K562 (cell line): Measurements from ENCODE around the gene MYO15A. TPM values are rescaled to one million over a fixed set of nuclear protein-coding genes. Genes with fewer than 3 reads are reported as not detected.

Source experiments
- ATAC-seq: fragments of 200-7000 bp; cut with Tn5 transposase; 3 replicates; pipeline ENCODE4 v1.9.1; 2020; ENCODE audit warnings: moderate library complexity
- BruUV-seq: library from RNA; stranded (reverse); fragments of 400-500 nt; replicated peaks from 2 replicates; lab custom pipeline; 2021; lab: Mats Ljungman, UMichigan
- CTCF ChIA-PET: fragments of 300-600 bp; formaldehyde crosslinking; extraction: SDS; loops from one replicate; lab custom pipeline; 2021; ENCODE audit warnings: low intra/inter-chr PET ratio; lab: Yijun Ruan, JAX
- POLR2A ChIA-PET: fragments of 300-600, 350-650 bp; sonication (Branson Sonifier 250); formaldehyde crosslinking; extraction: SDS; loops from one replicate; lab custom pipeline; 2021; ENCODE audit warnings: antibody characterized with exemption, inconsistent platforms; lab: Yijun Ruan, JAX
- DNase-seq, 4 experiments: peaks; one replicate each; pipeline versions ENCODE4 v3.0.0 to v3.0.0-alpha.2; 2011 to 2018; ENCODE audit warnings: low spot score in 3 of 4, mixed read lengths in 3 of 4; ENCODE audit errors: extremely low read depth in 1 of 4
- FAIRE-seq: peaks from 2 replicates; lab custom pipeline; 2011; peaks lifted over from hg19 to GRCh38; lab: Jason Lieb, UNC
- H2AFZ ChIP-seq: 2 replicates; pipeline ENCODE4 v1.6.0; 2011; ENCODE audit warnings: low read depth, low read length, control low read depth, inconsistent platforms
- H3K27ac ChIP-seq: fragments of 200-600 bp; 3 replicates; pipeline ENCODE4 v1.8.0; 2011; ENCODE audit warnings: low read depth, mild to moderate bottlenecking, control low read depth, inconsistent platforms, low read length, moderate library complexity, mixed read lengths; ENCODE audit errors: extremely low read depth
- H3K27me3 ChIP-seq, 2 experiments: fragments of 300-600 bp in 1 of 2; 2 replicates in 1 of 2; 3 replicates in 1 of 2; pipeline versions ENCODE4 v1.6.0 to v1.8.0; 2011; ENCODE audit warnings: inconsistent platforms in 2 of 2, low read length in 2 of 2, mild to moderate bottlenecking in 1 of 2, mixed read lengths in 1 of 2, moderate library complexity in 1 of 2; ENCODE audit not compliant: control insufficient read depth in 2 of 2, insufficient read depth in 2 of 2
- H3K36me3 ChIP-seq: fragments of 300-600 bp; 3 replicates; pipeline ENCODE4 v1.8.0; 2011; ENCODE audit warnings: mild to moderate bottlenecking, low read length, inconsistent platforms; ENCODE audit not compliant: control insufficient read depth, insufficient read depth
- H3K4me1 ChIP-seq, 2 experiments: fragments of 200-600 bp in 1 of 2; replicated peaks in 1 of 2; 2 replicates in 1 of 2; 3 replicates in 1 of 2; pipeline versions ENCODE4 v1.5.1 to v1.8.0; 2011; ENCODE audit warnings: inconsistent platforms in 2 of 2, low read length in 2 of 2, mild to moderate bottlenecking in 1 of 2, mixed read lengths in 1 of 2, moderate library complexity in 1 of 2; ENCODE audit not compliant: control insufficient read depth in 2 of 2, insufficient read depth in 2 of 2
- H3K4me2 ChIP-seq: 2 replicates; pipeline ENCODE4 v1.6.1; 2011; ENCODE audit warnings: low read length, control low read depth, inconsistent platforms, mixed read lengths; ENCODE audit not compliant: insufficient read depth
- H3K4me3 ChIP-seq: fragments of 200-600 bp; sonication (generic), shearing (Covaris generic); 2 replicates; pipeline ENCODE4 v1.5.1; 2016; ENCODE audit warnings: control low read depth, inconsistent platforms
- H3K79me2 ChIP-seq: fragments of 200-600 bp; 3 replicates; pipeline ENCODE4 v1.8.0; 2011; ENCODE audit warnings: low read length, inconsistent platforms; ENCODE audit not compliant: control insufficient read depth, insufficient read depth
- H3K9ac ChIP-seq, 2 experiments: 2 replicates each; pipeline versions ENCODE4 v1.6.0 to v1.6.1; 2011; ENCODE audit warnings: low read depth in 2 of 2, low read length in 2 of 2, control low read depth in 1 of 2, inconsistent platforms in 1 of 2, mild to moderate bottlenecking in 1 of 2, mixed read lengths in 1 of 2; ENCODE audit not compliant: insufficient read depth in 1 of 2
- H3K9me1 ChIP-seq: one replicate; pipeline ENCODE4 v1.6.0; 2011; ENCODE audit warnings: inconsistent platforms, mild to moderate bottlenecking, low read length, moderate library complexity; ENCODE audit not compliant: control insufficient read depth, insufficient read depth
- H3K9me3 ChIP-seq: replicated peaks from 2 replicates; pipeline ENCODE4 v1.5.1; 2011; ENCODE audit warnings: low read depth, low read length, inconsistent platforms; ENCODE audit not compliant: control insufficient read depth, insufficient read depth
- H4K20me1 ChIP-seq: replicated peaks from 2 replicates; pipeline ENCODE4 v1.6.1; 2011; ENCODE audit warnings: low read length, inconsistent platforms, mixed read lengths; ENCODE audit not compliant: control insufficient read depth, insufficient read depth
- CC2D1A ChIP-seq: fragments of 450-650 bp; IDR thresholded peaks from 2 replicates; pipeline ENCODE4 v1.6.1; 2017; ENCODE audit warnings: mild to moderate bottlenecking
- CEBPG ChIP-seq, 3 experiments: fragments of 200-800 bp in 1 of 3; sonication (Bioruptor generic) in 1 of 3; sonication (generic) in 1 of 3; formaldehyde crosslinking in 1 of 3; IDR thresholded peaks in 2 of 3; conservative IDR thresholded peaks in 1 of 3; 2 replicates each; pipeline versions ENCODE4 v1.6.1 to v1.8.0; 2016 to 2022; ENCODE audit warnings: missing compliant biosample characterization in 2 of 3, missing genetic modification characterization in 2 of 3, mild to moderate bottlenecking in 1 of 3, missing genetic modification reagents in 1 of 3
- CXXC5 ChIP-seq: fragments of 250-450 bp; sonication (Bioruptor Pico); IDR thresholded peaks from 2 replicates; pipeline ENCODE4 v1.8.0; 2022; ENCODE audit warnings: inconsistent platforms, mild to moderate bottlenecking, moderate library complexity
- EP400 ChIP-seq: fragments of 450-650 bp; IDR thresholded peaks from 2 replicates; pipeline ENCODE4 v1.6.1; 2017; ENCODE audit warnings: antibody characterized with exemption, mild to moderate bottlenecking, moderate library complexity
- HMGN3 ChIP-seq: IDR thresholded peaks from 2 replicates; pipeline ENCODE4 v1.6.1; 2011; ENCODE audit warnings: borderline replicate concordance, low read depth, mild to moderate bottlenecking, mixed read lengths, low read length; ENCODE audit not compliant: insufficient read length; ENCODE audit errors: extremely low read depth
- HSF4 ChIP-seq: fragments of 250-450 bp; sonication (Bioruptor Pico); IDR thresholded peaks from 2 replicates; pipeline ENCODE4 v2.1.2; 2022; ENCODE audit warnings: mild to moderate bottlenecking, moderate library complexity, borderline replicate concordance
- KDM2B ChIP-seq: fragments of 250-450 bp; sonication (Bioruptor Pico); IDR thresholded peaks from 2 replicates; pipeline ENCODE4 v1.8.0; 2021; ENCODE audit warnings: mild to moderate bottlenecking, moderate library complexity
- MAZ ChIP-seq, 2 experiments: fragments of 450-650 bp in 1 of 2; sonication (generic) in 1 of 2; formaldehyde crosslinking; IDR thresholded peaks in 1 of 2; conservative IDR thresholded peaks in 1 of 2; 2 replicates each; pipeline versions ENCODE4 v1.4.0 to v1.5.0; 2020; ENCODE audit warnings: mild to moderate bottlenecking in 1 of 2, missing genetic modification reagents in 1 of 2
- NR2C2 ChIP-seq, 2 experiments: fragments of 200-800 bp in 1 of 2; sonication (Bioruptor generic) in 1 of 2; sonication (generic) in 1 of 2; formaldehyde crosslinking in 1 of 2; IDR thresholded peaks; 2 replicates each; pipeline versions ENCODE4 v1.6.1 to v1.8.0; 2016 to 2022; ENCODE audit warnings: mild to moderate bottlenecking in 1 of 2, missing compliant biosample characterization in 1 of 2, missing genetic modification characterization in 1 of 2, missing genetic modification reagents in 1 of 2
- PHB2 ChIP-seq: fragments of 450-650 bp; IDR thresholded peaks from 2 replicates; pipeline ENCODE4 v1.6.1; 2017; ENCODE audit warnings: low read depth
- POLR2AphosphoS2 ChIP-seq: IDR thresholded peaks from 2 replicates; pipeline ENCODE4 v1.6.1; 2012; ENCODE audit warnings: low read length, improper control_type of control experiment
- POLR2H ChIP-seq: IDR thresholded peaks from 2 replicates; pipeline ENCODE4 v1.6.1; 2016; ENCODE audit warnings: missing genetic modification characterization, low read depth, mild to moderate bottlenecking, control low read depth, missing compliant biosample characterization, moderate library complexity
- RBM22 ChIP-seq: fragments of 200-400 bp; formaldehyde crosslinking; IDR thresholded peaks from 2 replicates; pipeline ENCODE4 v1.6.1; 2018; ENCODE audit warnings: low read length, low read depth; ENCODE audit not compliant: poor library complexity, severe bottlenecking
- TOE1 ChIP-seq, 2 experiments: fragments of 450-650 bp in 1 of 2; sonication (generic) in 1 of 2; formaldehyde crosslinking in 1 of 2; IDR thresholded peaks; 2 replicates each; pipeline versions ENCODE4 v1.7.1 to v1.8.0; 2016 to 2022; ENCODE audit warnings: borderline replicate concordance in 2 of 2, mild to moderate bottlenecking in 2 of 2, antibody characterized with exemption in 1 of 2, inconsistent platforms in 1 of 2, low read depth in 1 of 2, missing genetic modification reagents in 1 of 2, moderate library complexity in 1 of 2
- ZBTB17 ChIP-seq: fragments of 450-650 bp; formaldehyde crosslinking; IDR thresholded peaks from 2 replicates; pipeline ENCODE4 v1.4.0; 2020; ENCODE audit warnings: mild to moderate bottlenecking
- ZNF217 ChIP-seq: sonication (generic); formaldehyde crosslinking; IDR thresholded peaks from 2 replicates; pipeline ENCODE4 v1.8.0; 2022; ENCODE audit warnings: mild to moderate bottlenecking, missing genetic modification reagents
- WGBS: fragments of 100-300 bp; shearing (Covaris generic); methylation state at CpG from one replicate; pipeline ENCODE4 v1.1.6; 2016; ENCODE audit warnings: low coverage, mixed read lengths; ENCODE audit not compliant: insufficient coverage; ENCODE audit errors: missing lambda C conversion rate; 5-methylcytosine and 5-hydroxymethylcytosine counted together
- in situ Hi-C: fragments of 300-500 bp; cut with MboI; formaldehyde crosslinking; loops from 4 replicates; pipeline ENCODE4 v1.15.0; 2018; ENCODE audit warnings: inconsistent platforms, mixed read lengths
- intact Hi-C: fragments of 100-400 bp; cut with micrococcal nuclease; formaldehyde crosslinking; loops from 2 replicates; pipeline ENCODE4 v1.14.2; 2022
- polyA plus RNA-seq, 8 experiments: library from polyadenylated mRNA; depleted of rRNA in 4 of 8; stranded (reverse) in 5 of 8; unstranded in 3 of 8; fragments of >200 nt; fragmentation: Nextera tagmentation in 2 of 8; fragmentation: Illumina TruSeq in 1 of 8; extraction: Ambion mirVana in 2 of 8; extraction: Trizol in 1 of 8; gene quantifications; 2 replicates each; pipeline versions ENCODE4 v1.2.1 to v1.2.3, GENCODE V29; 2011 to 2014; ENCODE audit warnings: inconsistent platforms in 1 of 8, missing spikeins in 1 of 8
- total RNA-seq, 7 experiments: library from RNA; depleted of rRNA in 6 of 7; stranded (reverse); fragments of >200 nt in 6 of 7; fragmentation: Illumina TruSeq in 2 of 7; extraction: Trizol in 2 of 7; gene quantifications; 2 replicates each; pipeline versions ENCODE4 v1.2.1 to v1.2.3, GENCODE V29; 2011 to 2021; ENCODE audit warnings: low replicate concordance in 1 of 7
- TF ChIP-seq, protein P1 (sequence below): fragments of 450-650 bp; IDR thresholded peaks from 2 replicates; pipeline ENCODE4 v1.6.1; 2017; ENCODE audit warnings: antibody characterized with exemption
- TF ChIP-seq, protein P2 (sequence below): sonication (generic); formaldehyde crosslinking; IDR thresholded peaks from 2 replicates; pipeline ENCODE4 v1.5.0; 2020; ENCODE audit warnings: missing genetic modification reagents

MYO15A gene
- total and polyA plus RNA-seq, 9 of the 15 experiments (the other 6 are each of a cell fraction or from before 2014, with no cell fraction given), result 0.05 to 0.88 (median 0.14) TPM; not detected in 1

DNA sequence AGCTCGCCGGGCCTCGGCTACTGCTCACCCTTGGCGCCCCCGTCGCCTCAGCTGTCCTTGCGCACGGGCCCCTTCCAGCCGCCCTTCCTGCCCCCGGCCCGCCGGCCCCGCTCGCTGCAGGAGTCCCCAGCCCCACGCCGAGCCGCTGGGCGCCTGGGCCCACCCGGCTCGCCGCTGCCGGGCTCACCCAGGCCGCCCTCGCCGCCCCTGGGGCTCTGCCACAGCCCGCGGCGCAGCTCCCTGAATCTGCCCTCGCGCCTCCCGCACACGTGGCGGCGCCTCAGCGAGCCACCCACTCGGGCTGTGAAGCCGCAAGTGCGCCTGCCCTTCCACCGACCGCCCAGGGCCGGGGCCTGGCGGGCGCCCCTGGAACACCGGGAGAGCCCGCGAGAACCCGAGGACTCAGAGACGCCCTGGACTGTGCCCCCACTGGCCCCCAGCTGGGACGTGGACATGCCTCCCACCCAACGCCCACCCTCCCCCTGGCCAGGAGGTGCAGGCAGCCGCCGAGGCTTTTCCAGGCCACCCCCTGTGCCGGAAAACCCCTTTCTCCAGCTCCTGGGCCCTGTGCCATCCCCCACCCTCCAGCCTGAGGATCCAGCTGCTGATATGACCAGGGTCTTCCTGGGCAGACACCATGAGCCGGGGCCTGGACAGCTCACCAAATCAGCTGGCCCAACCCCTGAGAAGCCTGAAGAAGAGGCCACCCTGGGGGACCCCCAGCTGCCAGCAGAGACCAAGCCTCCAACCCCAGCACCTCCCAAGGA, 12.8 kb downstream of the MYO15A start:
- no peaks in the 10 kb centered on the region for H3K9me3 ChIP-seq
- H3K27me3 ChIP-seq, result peaks cover 0 to 3% of the 10 kb centered on the region in 2 experiments; a peak in 1 of 5 replicates
- H3K9ac ChIP-seq, result no peak overlapping the region
- H4K20me1 ChIP-seq, result no peaks in the 10 kb centered on the region
- H3K4me3 ChIP-seq, result no peak overlapping the region
- WGBS, result 69% methylated on average over 11 of the region's 54 CpGs
- H3K79me2 ChIP-seq, result no peaks in the 10 kb centered on the region
- ATAC-seq (no peak), FAIRE-seq (no peak), DNase-seq (no peak)
- H3K4me2 ChIP-seq, result no peak overlapping the region
- POLR2A ChIA-PET, result no interaction called here
- peaks cover 0 to 8% of the 10 kb centered on the region in 2 experiments; a peak in 1 of 5 replicates for H3K4me1 ChIP-seq
- H2AFZ ChIP-seq, result no peak overlapping the region
- CTCF ChIA-PET, result no interaction called here
- no peak overlapping the region for H3K27ac ChIP-seq
- intact Hi-C loops (no loop called here), in situ Hi-C loops (no loop called here)
- BruUV-seq, result no TSS peak
- H3K36me3 ChIP-seq, result no peaks in the 10 kb centered on the region
- no peaks in the 10 kb centered on the region for H3K9me1 ChIP-seq
- TF ChIP-seq CXXC5 (CRISPR knock-in tag) (no peak), NR2C2 (CRISPR knock-in tag; IDR thresholded peaks at IDR 0.05) (no peak), NR2C2 (tag; IDR thresholded peaks at IDR 0.05) (no peak), CC2D1A (no peak), MAZ (CRISPR knock-in tag; conservative IDR thresholded peaks at IDR 0.05 in 1 of 2, IDR thresholded peaks at IDR 0.05 in 1 of 2) (no peak), RBM22 (no peak), TOE1 (IDR thresholded peaks at IDR 0.05; ENCODE audit: borderline replicate concordance) (no peak), TOE1 (CRISPR knock-in tag; IDR thresholded peaks at IDR 0.05; ENCODE audit: borderline replicate concordance, low read depth) (no peak), CEBPG (CRISPR knock-in tag; IDR thresholded peaks at IDR 0.05) (no peak), CEBPG (tag; conservative IDR thresholded peaks at IDR 0.05 in 1 of 2, IDR thresholded peaks at IDR 0.05 in 1 of 2) (no peak), KDM2B (CRISPR knock-in tag) (no peak), ZNF217 (CRISPR knock-in tag) (no peak), ZBTB17 (CRISPR knock-in tag) (no peak), HSF4 (CRISPR knock-in tag) (no peak), POLR2AphosphoS2 (no peak), PHB2 (no peak), HMGN3 (no peak), POLR2H (no peak), EP400 (no peak)
- TF ChIP-seq, protein P1, sequence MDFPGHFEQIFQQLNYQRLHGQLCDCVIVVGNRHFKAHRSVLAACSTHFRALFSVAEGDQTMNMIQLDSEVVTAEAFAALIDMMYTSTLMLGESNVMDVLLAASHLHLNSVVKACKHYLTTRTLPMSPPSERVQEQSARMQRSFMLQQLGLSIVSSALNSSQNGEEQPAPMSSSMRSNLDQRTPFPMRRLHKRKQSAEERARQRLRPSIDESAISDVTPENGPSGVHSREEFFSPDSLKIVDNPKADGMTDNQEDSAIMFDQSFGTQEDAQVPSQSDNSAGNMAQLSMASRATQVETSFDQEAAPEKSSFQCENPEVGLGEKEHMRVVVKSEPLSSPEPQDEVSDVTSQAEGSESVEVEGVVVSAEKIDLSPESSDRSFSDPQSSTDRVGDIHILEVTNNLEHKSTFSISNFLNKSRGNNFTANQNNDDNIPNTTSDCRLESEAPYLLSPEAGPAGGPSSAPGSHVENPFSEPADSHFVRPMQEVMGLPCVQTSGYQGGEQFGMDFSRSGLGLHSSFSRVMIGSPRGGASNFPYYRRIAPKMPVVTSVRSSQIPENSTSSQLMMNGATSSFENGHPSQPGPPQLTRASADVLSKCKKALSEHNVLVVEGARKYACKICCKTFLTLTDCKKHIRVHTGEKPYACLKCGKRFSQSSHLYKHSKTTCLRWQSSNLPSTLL, result no peak
- TF ChIP-seq, protein P2, sequence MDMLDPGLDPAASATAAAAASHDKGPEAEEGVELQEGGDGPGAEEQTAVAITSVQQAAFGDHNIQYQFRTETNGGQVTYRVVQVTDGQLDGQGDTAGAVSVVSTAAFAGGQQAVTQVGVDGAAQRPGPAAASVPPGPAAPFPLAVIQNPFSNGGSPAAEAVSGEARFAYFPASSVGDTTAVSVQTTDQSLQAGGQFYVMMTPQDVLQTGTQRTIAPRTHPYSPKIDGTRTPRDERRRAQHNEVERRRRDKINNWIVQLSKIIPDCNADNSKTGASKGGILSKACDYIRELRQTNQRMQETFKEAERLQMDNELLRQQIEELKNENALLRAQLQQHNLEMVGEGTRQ (CRISPR knock-in tag), result no peak
